Measurements from ENCODE around the gene OR6S1.
A peak's percentile ranks its signal among the peaks of the same experiment; 100 is the strongest.

OR6S1 gene

GRCh38 chr14:20642182-20642581 is 691 bp upstream of the OR6S1 start:
- H3K4me3 ChIP-seq (ENCODE audit: low read length), result no peak overlapping the region
- DNase-seq (ENCODE audit: low read depth), result no peak
- TF ChIP-seq, protein P1, sequence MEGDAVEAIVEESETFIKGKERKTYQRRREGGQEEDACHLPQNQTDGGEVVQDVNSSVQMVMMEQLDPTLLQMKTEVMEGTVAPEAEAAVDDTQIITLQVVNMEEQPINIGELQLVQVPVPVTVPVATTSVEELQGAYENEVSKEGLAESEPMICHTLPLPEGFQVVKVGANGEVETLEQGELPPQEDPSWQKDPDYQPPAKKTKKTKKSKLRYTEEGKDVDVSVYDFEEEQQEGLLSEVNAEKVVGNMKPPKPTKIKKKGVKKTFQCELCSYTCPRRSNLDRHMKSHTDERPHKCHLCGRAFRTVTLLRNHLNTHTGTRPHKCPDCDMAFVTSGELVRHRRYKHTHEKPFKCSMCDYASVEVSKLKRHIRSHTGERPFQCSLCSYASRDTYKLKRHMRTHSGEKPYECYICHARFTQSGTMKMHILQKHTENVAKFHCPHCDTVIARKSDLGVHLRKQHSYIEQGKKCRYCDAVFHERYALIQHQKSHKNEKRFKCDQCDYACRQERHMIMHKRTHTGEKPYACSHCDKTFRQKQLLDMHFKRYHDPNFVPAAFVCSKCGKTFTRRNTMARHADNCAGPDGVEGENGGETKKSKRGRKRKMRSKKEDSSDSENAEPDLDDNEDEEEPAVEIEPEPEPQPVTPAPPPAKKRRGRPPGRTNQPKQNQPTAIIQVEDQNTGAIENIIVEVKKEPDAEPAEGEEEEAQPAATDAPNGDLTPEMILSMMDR (conservative IDR thresholded peaks at IDR 0.05; ENCODE audit: low read depth, low read length), result no peak

DNA sequence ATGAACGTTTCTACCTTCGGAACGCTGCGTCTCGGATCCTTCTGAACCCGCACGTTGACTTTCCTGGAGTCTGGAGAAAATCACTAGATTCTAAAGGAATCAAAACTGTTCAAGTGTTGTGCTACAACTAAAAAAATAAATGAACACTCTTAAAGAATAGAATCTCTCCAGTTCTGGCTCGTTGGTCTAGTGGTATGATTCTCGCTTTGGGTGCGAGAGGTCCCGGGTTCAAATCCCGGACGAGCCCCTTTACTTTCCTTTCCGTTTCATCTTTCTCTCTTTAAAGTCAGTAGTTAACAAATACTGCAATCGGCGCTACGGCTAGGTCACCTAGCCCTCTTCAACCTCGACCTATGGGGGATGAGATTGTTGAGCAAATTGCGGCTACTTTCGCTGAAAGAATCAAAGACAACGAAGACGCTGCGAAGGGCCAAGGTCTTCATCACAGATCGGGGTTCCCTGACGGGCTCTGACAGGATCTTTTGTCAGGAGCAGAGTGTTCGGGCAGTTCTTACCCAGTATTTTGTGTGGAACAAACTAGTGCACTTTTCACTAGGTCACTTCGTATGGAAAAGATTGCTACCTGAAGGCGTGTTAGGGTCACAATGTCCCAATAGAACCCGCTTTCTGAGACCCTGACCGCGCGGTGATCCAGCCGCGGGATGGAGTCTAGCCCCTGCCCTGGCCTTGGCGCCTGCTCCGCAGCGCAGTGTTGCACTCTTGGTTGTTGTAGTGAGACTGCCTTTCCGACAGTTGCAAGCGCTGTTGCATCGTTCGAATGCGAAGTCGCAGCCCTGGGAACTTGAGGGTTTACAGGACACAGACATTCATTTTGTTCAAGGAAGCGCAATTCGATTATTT is 8.4 kb downstream of the OR6S1 start:
- no peak for DNase-seq (ENCODE audit: low read depth)
- TF ChIP-seq, protein P1 (conservative IDR thresholded peaks at IDR 0.05; ENCODE audit: low read depth, low read length), result no peak
- peak overlapping the region; percentile 57 for H3K4me3 ChIP-seq (ENCODE audit: low read length)

GRCh38 chr14:20632448-20632830 is 9.1 kb downstream of the OR6S1 start:
- DNase-seq (ENCODE audit: low read depth), result no peak
- peak overlapping the region; percentile 57 for H3K4me3 ChIP-seq (ENCODE audit: low read length)

DNA sequence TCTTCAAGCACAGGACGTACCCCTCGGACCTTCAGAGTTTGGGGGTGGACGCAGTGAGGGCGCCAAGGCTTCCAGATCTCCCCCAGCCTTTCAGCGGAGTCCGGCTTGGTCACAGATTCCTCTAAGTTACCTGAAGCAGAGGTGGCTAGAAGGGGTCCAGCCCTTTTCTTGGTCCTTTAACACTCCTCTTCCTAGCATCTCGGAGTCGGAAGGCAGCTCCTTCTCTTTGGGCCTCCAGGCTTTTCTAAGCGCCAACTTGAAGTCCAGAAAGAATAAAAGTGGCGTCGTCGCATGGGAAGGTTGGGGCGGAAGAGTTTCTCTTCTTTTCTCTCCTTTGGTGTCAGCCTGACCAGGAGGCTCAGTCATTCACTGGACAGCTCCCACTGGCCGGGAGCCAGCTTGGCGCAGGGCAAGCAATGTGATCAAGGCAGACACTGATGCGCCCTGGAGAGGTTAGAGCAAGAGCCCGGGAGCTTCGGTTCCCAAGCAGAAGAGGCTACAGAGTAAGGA is 9.6 kb downstream of the OR6S1 start:
- peak overlapping the region; percentile 57 for H3K4me3 ChIP-seq (ENCODE audit: low read length)
- TF ChIP-seq, protein P1 (conservative IDR thresholded peaks at IDR 0.05; ENCODE audit: low read depth, low read length), result no peak
- no peak for DNase-seq (ENCODE audit: low read depth)

More at GRCh38 chr14:20632448-20632830, 9.1 kb downstream of the OR6S1 start:
- TF ChIP-seq, protein P1 (conservative IDR thresholded peaks at IDR 0.05; ENCODE audit: low read depth, low read length), result no peak

DNA sequence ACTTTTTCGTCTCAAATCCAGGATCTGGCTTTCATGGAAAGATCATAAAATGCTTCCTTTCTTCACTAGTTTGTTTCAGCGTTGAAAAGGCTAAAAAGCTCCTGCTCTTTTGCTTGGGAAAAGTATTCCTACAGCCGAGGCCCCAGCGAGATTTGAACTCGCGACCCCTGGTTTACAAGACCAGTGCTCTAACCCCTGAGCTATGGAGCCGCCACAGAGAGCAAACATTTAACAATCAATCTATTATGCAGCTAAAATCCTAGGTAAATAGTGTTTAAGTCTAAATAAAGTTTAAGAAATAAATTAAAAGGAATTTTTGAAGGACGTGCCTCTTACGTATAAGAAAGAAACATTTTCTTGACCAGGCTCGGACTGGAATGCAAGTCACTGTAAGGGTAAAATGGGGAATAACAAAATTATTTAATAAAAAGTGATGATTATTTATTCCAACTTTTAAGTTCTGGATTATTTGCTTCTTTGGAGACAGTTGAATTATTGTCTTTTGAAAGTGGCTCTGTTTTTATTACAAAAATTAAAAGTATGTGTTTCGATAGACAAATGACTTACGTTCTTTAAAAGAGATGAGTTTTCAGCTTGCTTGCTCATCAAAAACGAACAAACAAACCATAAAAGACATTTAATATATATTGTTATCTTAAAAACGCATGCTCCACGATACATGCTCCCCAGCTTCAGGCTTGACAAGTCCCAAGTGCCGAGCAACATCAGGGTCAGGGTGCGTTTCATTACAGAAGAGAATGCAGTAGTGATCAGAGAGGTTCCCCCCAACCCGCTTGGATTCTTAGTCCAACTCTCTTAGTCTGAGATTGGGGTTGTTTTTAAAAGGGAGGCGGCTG is 10.2 kb downstream of the OR6S1 start:
- no peak for DNase-seq (ENCODE audit: low read depth)
- TF ChIP-seq, protein P1 (conservative IDR thresholded peaks at IDR 0.05; ENCODE audit: low read depth, low read length), result no peak
- H3K4me3 ChIP-seq (ENCODE audit: low read length), result peak overlapping the region; percentile 57

- no peak for DNase-seq (ENCODE audit: low read depth)
- H3K4me3 ChIP-seq (ENCODE audit: low read length), result peak overlapping the region; percentile 57
Observed at GRCh38 chr14:20630340-20631022, 11.0 kb downstream of the OR6S1 start.

More at GRCh38 chr14:20630340-20631022, 11.0 kb downstream of the OR6S1 start:
- TF ChIP-seq, protein P1 (conservative IDR thresholded peaks at IDR 0.05; ENCODE audit: low read depth, low read length), result no peak

Data from retinal pigment epithelial cell (primary cell).